OCI-LY3 (cell line): Measurements from ENCODE around the gene MFNG.

ENCODE experiments used
- H2AFZ ChIP-seq: fragments of 200-600, 300-600 bp; shearing (Covaris generic); 2 replicates; pipeline ENCODE4 v1.6.0; 2014; ENCODE audit warnings: antibody characterized with exemption, low read depth, low read length
- H3K27ac ChIP-seq: fragments of 200-600, 300-600 bp; sonication (generic); 2 replicates; pipeline ENCODE4 v1.5.1; 2014; ENCODE audit warnings: mild to moderate bottlenecking, low read length, moderate library complexity, mixed read lengths
- H3K27me3 ChIP-seq: fragments of 200-600, 300-600 bp; sonication (generic); 2 replicates; pipeline ENCODE4 v1.6.1; 2014; ENCODE audit warnings: low read depth, low read length, mixed read lengths
- H3K36me3 ChIP-seq: fragments of 200-600, 300-600 bp; sonication (generic); replicated peaks from 2 replicates; pipeline ENCODE3; 2014; ENCODE audit warnings: low read depth, low read length, mixed read lengths
- H3K4me1 ChIP-seq: fragments of 300-600, 200-600 bp; sonication (generic); 2 replicates; pipeline ENCODE4 v1.6.1; 2014; ENCODE audit warnings: low read length, mixed read lengths
- H3K4me2 ChIP-seq: fragments of 200-600, 300-600 bp; sonication (generic); 2 replicates; pipeline ENCODE4 v1.6.1; 2014; ENCODE audit warnings: low read length, mixed read lengths
- H3K4me3 ChIP-seq: fragments of 300-600, 200-600 bp; sonication (generic); 2 replicates; pipeline ENCODE4 v1.5.1; 2014; ENCODE audit warnings: antibody characterized with exemption, mild to moderate bottlenecking, low read length, moderate library complexity
- H3K79me2 ChIP-seq: fragments of 300-600, 200-600 bp; shearing (Covaris generic); 2 replicates; pipeline ENCODE4 v1.6.1; 2014; ENCODE audit warnings: mild to moderate bottlenecking, low read length, mixed read lengths
- H3K9ac ChIP-seq: fragments of 300-600, 200-600 bp; shearing (Covaris generic); 2 replicates; pipeline ENCODE4 v1.6.0; 2014; ENCODE audit warnings: mild to moderate bottlenecking, low read length, moderate library complexity
- H3K9me3 ChIP-seq: fragments of 200-600, 300-600 bp; shearing (Covaris generic); 2 replicates; pipeline ENCODE4 v1.6.1; 2014; ENCODE audit warnings: low read length, mixed read lengths; ENCODE audit not compliant: insufficient read depth
- H4K20me1 ChIP-seq: fragments of 200-600, 300-600 bp; sonication (generic); 2 replicates; pipeline ENCODE4 v1.6.1; 2016; ENCODE audit warnings: low read length, mixed read lengths; ENCODE audit not compliant: insufficient read depth
- CTCF ChIP-seq: fragments of 200-600, 300-600 bp; sonication (generic); IDR thresholded peaks from 2 replicates; pipeline ENCODE4 v1.5.1; 2014; ENCODE audit warnings: antibody characterized with exemption, low read length, low read depth
- EZH2phosphoT487 ChIP-seq: fragments of 200-600 bp; shearing (Covaris generic); IDR thresholded peaks from 2 replicates; pipeline ENCODE4 v1.6.1; 2018; ENCODE audit warnings: antibody characterized with exemption, mixed run types, low read depth

MFNG gene

GRCh38 chr22:37457093-37457893, 28.9 kb downstream of the MFNG start:
- Histone ChIP-seq H3K4me1 (no peaks in the 10 kb centered on the region), H3K27me3 (no peaks in the 10 kb centered on the region), H3K27ac (no peak overlapping the region), H3K9me3 (no peaks in the 10 kb centered on the region), H3K36me3 (no peaks in the 10 kb centered on the region), H4K20me1 (no peaks in the 10 kb centered on the region), H3K4me2 (no peak overlapping the region), H3K9ac (no peak overlapping the region), H3K79me2 (no peaks in the 10 kb centered on the region), H2AFZ (no peak overlapping the region), H3K4me3 (no peak overlapping the region)
- TF ChIP-seq EZH2phosphoT487 (no peak), CTCF (peak; percentile 97)

GRCh38 chr22:37456346-37456745, 29.8 kb downstream of the MFNG start:
- H3K4me3 ChIP-seq, result no peak overlapping the region
- no peak overlapping the region for H2AFZ ChIP-seq
- no peaks in the 10 kb centered on the region for H3K4me1 ChIP-seq
- TF ChIP-seq CTCF (no peak), EZH2phosphoT487 (no peak)
- no peaks in the 10 kb centered on the region for H3K9me3 ChIP-seq
- H3K79me2 ChIP-seq, result no peaks in the 10 kb centered on the region
- no peak overlapping the region for H3K27ac ChIP-seq
- H3K4me2 ChIP-seq, result no peak overlapping the region
- H3K9ac ChIP-seq, result no peak overlapping the region
- H3K27me3 ChIP-seq, result no peaks in the 10 kb centered on the region
- H3K36me3 ChIP-seq, result no peaks in the 10 kb centered on the region
- H4K20me1 ChIP-seq, result no peaks in the 10 kb centered on the region

- no peak overlapping the region for H3K4me3 ChIP-seq
- H3K9ac ChIP-seq, result no peak overlapping the region
- no peak for TF ChIP-seq EZH2phosphoT487
- H3K79me2 ChIP-seq, result no peaks in the 10 kb centered on the region
- no peak overlapping the region for H3K27ac ChIP-seq
- no peak overlapping the region for H2AFZ ChIP-seq
- no peaks in the 10 kb centered on the region for H4K20me1 ChIP-seq
- H3K4me2 ChIP-seq, result no peak overlapping the region
- H3K27me3 ChIP-seq, result no peaks in the 10 kb centered on the region
- H3K9me3 ChIP-seq, result no peaks in the 10 kb centered on the region
- no peaks in the 10 kb centered on the region for H3K36me3 ChIP-seq
- H3K4me1 ChIP-seq, result no peaks in the 10 kb centered on the region
Observed at GRCh38 chr22:37455896-37456295, 30.3 kb downstream of the MFNG start.

GRCh38 chr22:37454857-37455686, 31.1 kb downstream of the MFNG start:
- no peaks in the 10 kb centered on the region for H3K27me3 ChIP-seq
- H2AFZ ChIP-seq, result no peak overlapping the region
- no peaks in the 10 kb centered on the region for H4K20me1 ChIP-seq
- H3K79me2 ChIP-seq, result no peaks in the 10 kb centered on the region
- no peak overlapping the region for H3K4me2 ChIP-seq
- H3K36me3 ChIP-seq, result no peaks in the 10 kb centered on the region
- H3K27ac ChIP-seq, result no peak overlapping the region
- no peak overlapping the region for H3K9ac ChIP-seq
- no peaks in the 10 kb centered on the region for H3K9me3 ChIP-seq
- no peaks in the 10 kb centered on the region for H3K4me1 ChIP-seq
- no peak overlapping the region for H3K4me3 ChIP-seq
- TF ChIP-seq CTCF (no peak), EZH2phosphoT487 (no peak)
